Spleen (tissue), 7 donors: Measurements from ENCODE around the gene RPP30.

ENCODE experiments used
- POLR2AphosphoS5 ChIP-seq, 3 donors: sonication (generic); formaldehyde crosslinking; IDR thresholded peaks; one replicate each; pipeline ENCODE4 v1.5.1; 2017; ENCODE audit warnings: antibody characterized with exemption in 3 of 3
- TF ChIP-seq, protein P1 (sequence below), 11 experiments: fragments of 200-600 bp in 7 of 11; fragments of 450-650 bp in 4 of 11; sonication (generic) in 4 of 11; IDR thresholded peaks in 8 of 11; conservative IDR thresholded peaks in 3 of 11; 1 replicate in 7 of 11; 2 replicates in 4 of 11; pipeline versions ENCODE4 v1.4.0 to v1.8.0; 2016 to 2021; ENCODE audit warnings: antibody characterized with exemption in 11 of 11, inconsistent platforms in 4 of 11, mild to moderate bottlenecking in 1 of 11
- donor health status: DM: no; HTN: no; CAD: no; lungs with moderate emphysema.
- donor health status: DM: no; HTN: no; CAD: no.
- donor health status: DM: no; HTN: no; CAD: no.

DNA sequence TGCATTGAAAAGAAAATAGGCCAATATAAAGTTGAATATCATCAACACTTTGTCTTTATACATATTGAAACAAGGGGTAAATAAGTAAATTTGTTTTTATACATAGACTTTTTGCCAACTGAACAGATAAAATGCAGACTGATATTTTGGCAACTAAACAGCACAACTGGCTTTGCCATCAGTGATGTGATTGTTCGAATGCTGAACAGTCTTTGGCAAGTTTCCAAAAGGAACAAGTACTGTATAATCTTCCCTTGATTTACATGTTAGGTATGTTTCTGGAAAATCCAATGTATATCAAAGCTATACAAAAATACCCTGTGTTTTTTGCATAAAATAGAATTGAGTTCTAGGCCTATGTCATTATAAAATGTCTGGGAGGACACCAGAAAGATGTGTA, 67.3 kb downstream of the RPP30 start:
- TF ChIP-seq, protein P1, sequence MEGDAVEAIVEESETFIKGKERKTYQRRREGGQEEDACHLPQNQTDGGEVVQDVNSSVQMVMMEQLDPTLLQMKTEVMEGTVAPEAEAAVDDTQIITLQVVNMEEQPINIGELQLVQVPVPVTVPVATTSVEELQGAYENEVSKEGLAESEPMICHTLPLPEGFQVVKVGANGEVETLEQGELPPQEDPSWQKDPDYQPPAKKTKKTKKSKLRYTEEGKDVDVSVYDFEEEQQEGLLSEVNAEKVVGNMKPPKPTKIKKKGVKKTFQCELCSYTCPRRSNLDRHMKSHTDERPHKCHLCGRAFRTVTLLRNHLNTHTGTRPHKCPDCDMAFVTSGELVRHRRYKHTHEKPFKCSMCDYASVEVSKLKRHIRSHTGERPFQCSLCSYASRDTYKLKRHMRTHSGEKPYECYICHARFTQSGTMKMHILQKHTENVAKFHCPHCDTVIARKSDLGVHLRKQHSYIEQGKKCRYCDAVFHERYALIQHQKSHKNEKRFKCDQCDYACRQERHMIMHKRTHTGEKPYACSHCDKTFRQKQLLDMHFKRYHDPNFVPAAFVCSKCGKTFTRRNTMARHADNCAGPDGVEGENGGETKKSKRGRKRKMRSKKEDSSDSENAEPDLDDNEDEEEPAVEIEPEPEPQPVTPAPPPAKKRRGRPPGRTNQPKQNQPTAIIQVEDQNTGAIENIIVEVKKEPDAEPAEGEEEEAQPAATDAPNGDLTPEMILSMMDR (IDR thresholded peaks at IDR 0.05 in 8 of 11, conservative IDR thresholded peaks at IDR 0.05 in 3 of 11) = no peak
- TF ChIP-seq POLR2AphosphoS5 (IDR thresholded peaks at IDR 0.05) = no peak
